ENCODE measurements around the gene HS3ST5. TPM values are rescaled to one million over a fixed set of nuclear protein-coding genes. Genes with fewer than 3 reads are reported as not detected.

HS3ST5 gene
- total RNA-seq, 1 experiment from 2014 or later = 8.7 TPM

DNA sequence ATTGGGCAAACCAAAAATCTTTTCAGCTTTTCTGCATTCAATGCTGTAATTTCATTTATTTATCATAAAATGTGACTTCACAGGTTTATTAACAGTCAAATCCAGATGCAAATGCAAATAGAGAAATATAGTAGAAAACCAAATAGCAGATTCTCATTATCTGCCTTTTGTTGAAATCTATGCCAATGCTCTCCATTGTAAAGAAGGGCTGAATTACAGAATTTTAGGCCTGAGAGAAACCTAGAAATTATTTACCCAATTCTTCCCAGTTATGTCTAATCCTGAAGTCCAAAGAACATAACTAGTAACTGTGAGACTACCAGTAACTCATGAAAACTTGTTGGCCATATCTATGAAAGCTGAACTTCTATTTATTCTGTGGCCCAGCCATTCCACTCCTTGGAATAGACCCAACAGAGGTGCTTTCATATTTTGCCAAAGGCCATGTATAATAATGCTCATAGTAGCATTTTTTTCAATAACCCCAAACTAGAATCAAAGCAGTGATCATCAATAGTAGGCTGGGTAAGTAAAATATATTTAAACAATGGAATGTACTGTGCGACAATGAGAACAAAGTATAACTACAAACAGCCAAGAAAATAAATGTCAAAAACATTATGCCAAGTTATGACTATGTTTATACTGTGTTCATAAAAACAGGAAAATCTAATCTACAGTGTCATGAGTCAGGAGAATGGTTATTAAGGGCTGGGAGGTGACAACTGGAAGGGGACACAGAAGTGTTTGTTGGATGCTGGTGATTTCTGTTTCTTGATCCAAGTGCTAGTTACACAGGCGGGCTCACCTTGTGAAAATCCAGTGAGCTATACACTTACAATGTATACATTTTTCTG is 183.8 kb downstream of the HS3ST5 start:
- H3K27ac Mint-ChIP-seq = no peak overlapping the region
- no peak for ATAC-seq
- no peaks in the 10 kb centered on the region for H3K9me3 Mint-ChIP-seq
- no peaks in the 10 kb centered on the region for H3K27me3 Mint-ChIP-seq (ENCODE audit: low read depth)
- TF ChIP-seq NFYB (CRISPR knock-in tag; conservative IDR thresholded peaks at IDR 0.05; ENCODE audit: low read depth) (no peak), CBFB (CRISPR knock-in tag; IDR thresholded peaks at IDR 0.05; ENCODE audit: low read depth) (no peak), MXD4 (CRISPR knock-in tag; IDR thresholded peaks at IDR 0.05; ENCODE audit: borderline replicate concordance) (no peak), JAZF1 (CRISPR knock-in tag; IDR thresholded peaks at IDR 0.05) (no peak), NR3C1 (CRISPR knock-in tag; conservative IDR thresholded peaks at IDR 0.05; ENCODE audit: low read depth) (no peak), ZNF425 (CRISPR knock-in tag; conservative IDR thresholded peaks at IDR 0.05) (no peak), ZNF423 (CRISPR knock-in tag; IDR thresholded peaks at IDR 0.05) (no peak), USF1 (CRISPR knock-in tag; IDR thresholded peaks at IDR 0.05) (no peak), ZMAT4 (CRISPR knock-in tag; IDR thresholded peaks at IDR 0.05) (no peak)
- TF ChIP-seq, protein P1, sequence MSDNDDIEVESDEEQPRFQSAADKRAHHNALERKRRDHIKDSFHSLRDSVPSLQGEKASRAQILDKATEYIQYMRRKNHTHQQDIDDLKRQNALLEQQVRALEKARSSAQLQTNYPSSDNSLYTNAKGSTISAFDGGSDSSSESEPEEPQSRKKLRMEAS (CRISPR knock-in tag; IDR thresholded peaks at IDR 0.05) = no peak
- TF ChIP-seq, protein P2, sequence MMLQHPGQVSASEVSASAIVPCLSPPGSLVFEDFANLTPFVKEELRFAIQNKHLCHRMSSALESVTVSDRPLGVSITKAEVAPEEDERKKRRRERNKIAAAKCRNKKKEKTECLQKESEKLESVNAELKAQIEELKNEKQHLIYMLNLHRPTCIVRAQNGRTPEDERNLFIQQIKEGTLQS (CRISPR knock-in tag; conservative IDR thresholded peaks at IDR 0.05) = no peak
- H3K36me3 Mint-ChIP-seq = no peaks in the 10 kb centered on the region
- peaks cover 20% of the 10 kb centered on the region for H3K4me1 Mint-ChIP-seq
- no peak overlapping the region for H3K4me3 Mint-ChIP-seq
- ChIA-PET POLR2A (no interaction called here), CTCF (interaction anchor here (0.6 kb wide), 1 partner anchor 225 kb away, joined by 3 read pairs; no protein-coding TSS in a partner anchor)
- DNase-seq (ENCODE audit: low spot score) = no peak

DNA sequence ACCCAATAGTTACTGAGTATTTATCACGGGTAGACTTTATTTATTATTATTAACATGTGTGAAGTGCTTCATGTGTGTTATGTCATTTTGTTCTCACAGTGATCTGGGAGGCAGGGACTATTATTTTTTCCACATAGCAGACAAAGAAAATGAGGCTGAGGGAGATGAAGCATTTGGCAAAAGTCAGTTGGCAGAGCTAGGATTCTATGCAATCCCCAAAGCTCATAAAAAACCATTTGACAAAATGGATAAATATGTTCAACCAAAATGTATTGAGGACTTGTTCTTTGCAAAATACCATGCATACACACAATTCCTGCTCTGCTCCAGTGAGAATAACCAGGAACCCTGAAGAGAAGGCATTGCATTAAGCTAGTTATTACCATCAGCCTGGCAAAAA is 184.4 kb downstream of the HS3ST5 start:
- CTCF ChIA-PET = interaction anchor here (0.6 kb wide), 1 partner anchor 225 kb away, joined by 3 read pairs; no protein-coding TSS in a partner anchor
- Mint-ChIP-seq H3K4me3 (no peak overlapping the region), H3K9me3 (no peaks in the 10 kb centered on the region), H3K27me3 (ENCODE audit: low read depth) (no peaks in the 10 kb centered on the region), H3K27ac (no peak overlapping the region), H3K4me1 (peaks cover 26% of the 10 kb centered on the region), H3K36me3 (no peaks in the 10 kb centered on the region)
- ATAC-seq = no peak
- POLR2A ChIA-PET = no interaction called here
- DNase-seq (ENCODE audit: low spot score) = no peak
- TF ChIP-seq OVOL2 (CRISPR knock-in tag; IDR thresholded peaks at IDR 0.05; ENCODE audit: borderline replicate concordance) = no peak
- TF ChIP-seq ESRRA (CRISPR knock-in tag; IDR thresholded peaks at IDR 0.05; ENCODE audit: borderline replicate concordance) = no peak
- no peak for TF ChIP-seq TEAD1 (CRISPR knock-in tag; IDR thresholded peaks at IDR 0.05)
- TF ChIP-seq ZNF317 (CRISPR knock-in tag; IDR thresholded peaks at IDR 0.05; ENCODE audit: borderline replicate concordance, low read depth) = no peak
- TF ChIP-seq, protein P3, sequence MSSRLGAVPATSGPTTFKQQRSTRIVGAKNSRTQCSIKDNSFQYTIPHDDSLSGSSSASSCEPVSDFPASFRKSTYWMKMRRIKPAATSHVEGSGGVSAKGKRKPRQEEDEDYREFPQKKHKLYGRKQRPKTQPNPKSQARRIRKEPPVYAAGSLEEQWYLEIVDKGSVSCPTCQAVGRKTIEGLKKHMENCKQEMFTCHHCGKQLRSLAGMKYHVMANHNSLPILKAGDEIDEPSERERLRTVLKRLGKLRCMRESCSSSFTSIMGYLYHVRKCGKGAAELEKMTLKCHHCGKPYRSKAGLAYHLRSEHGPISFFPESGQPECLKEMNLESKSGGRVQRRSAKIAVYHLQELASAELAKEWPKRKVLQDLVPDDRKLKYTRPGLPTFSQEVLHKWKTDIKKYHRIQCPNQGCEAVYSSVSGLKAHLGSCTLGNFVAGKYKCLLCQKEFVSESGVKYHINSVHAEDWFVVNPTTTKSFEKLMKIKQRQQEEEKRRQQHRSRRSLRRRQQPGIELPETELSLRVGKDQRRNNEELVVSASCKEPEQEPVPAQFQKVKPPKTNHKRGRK (CRISPR knock-in tag; IDR thresholded peaks at IDR 0.05; ENCODE audit: borderline replicate concordance) = no peak
- no peak for TF ChIP-seq ZNF232 (CRISPR knock-in tag; IDR thresholded peaks at IDR 0.05)
- no peak for TF ChIP-seq ZNF121 (CRISPR knock-in tag; IDR thresholded peaks at IDR 0.05)
- TF ChIP-seq NFE2L1 (CRISPR knock-in tag; IDR thresholded peaks at IDR 0.05) = no peak
- TF ChIP-seq, protein P4, sequence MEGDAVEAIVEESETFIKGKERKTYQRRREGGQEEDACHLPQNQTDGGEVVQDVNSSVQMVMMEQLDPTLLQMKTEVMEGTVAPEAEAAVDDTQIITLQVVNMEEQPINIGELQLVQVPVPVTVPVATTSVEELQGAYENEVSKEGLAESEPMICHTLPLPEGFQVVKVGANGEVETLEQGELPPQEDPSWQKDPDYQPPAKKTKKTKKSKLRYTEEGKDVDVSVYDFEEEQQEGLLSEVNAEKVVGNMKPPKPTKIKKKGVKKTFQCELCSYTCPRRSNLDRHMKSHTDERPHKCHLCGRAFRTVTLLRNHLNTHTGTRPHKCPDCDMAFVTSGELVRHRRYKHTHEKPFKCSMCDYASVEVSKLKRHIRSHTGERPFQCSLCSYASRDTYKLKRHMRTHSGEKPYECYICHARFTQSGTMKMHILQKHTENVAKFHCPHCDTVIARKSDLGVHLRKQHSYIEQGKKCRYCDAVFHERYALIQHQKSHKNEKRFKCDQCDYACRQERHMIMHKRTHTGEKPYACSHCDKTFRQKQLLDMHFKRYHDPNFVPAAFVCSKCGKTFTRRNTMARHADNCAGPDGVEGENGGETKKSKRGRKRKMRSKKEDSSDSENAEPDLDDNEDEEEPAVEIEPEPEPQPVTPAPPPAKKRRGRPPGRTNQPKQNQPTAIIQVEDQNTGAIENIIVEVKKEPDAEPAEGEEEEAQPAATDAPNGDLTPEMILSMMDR (IDR thresholded peaks at IDR 0.05) = no peak
- TF ChIP-seq GRHL2 (CRISPR knock-in tag; IDR thresholded peaks at IDR 0.05; ENCODE audit: insufficient replicate concordance, severe bottlenecking) = no peak
- no peak for TF ChIP-seq ELF4 (CRISPR knock-in tag; IDR thresholded peaks at IDR 0.05; ENCODE audit: low read depth)

Data from WTC11 (cell line).